Measurements from ENCODE around the gene DEUP1.

DNA sequence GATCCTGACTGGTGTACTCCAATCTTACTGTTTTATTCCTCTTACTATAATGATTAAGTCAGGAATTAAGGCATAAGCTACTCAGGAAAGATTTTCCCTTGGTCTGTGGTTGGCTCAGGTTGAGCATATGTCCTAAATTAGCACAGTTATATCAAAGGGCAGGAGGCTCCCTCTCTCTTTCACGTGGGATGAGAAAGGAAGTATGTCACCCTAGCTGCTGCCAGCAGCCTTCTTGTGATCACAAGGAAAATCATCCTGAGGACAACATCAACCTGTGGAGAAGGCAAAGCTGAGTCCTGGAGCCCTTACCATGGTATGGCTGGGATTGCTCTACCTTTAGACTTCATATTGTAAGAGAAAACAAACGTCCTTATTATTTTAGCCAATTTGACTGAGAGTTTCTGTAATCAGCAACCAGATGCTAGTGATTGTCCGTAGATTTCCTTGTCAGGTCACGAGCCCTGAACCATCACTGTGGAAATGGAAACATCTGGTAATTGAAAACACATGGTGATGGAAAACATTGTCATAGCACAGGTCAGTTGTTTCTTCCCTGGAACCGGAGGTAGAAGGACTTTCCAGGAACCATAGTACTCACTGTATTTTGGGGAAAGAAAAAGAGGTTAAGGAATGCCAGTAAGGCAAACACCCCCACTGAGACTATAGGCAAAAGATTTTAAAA, 40.6 kb upstream of the DEUP1 start:
- TF ChIP-seq, protein P1, sequence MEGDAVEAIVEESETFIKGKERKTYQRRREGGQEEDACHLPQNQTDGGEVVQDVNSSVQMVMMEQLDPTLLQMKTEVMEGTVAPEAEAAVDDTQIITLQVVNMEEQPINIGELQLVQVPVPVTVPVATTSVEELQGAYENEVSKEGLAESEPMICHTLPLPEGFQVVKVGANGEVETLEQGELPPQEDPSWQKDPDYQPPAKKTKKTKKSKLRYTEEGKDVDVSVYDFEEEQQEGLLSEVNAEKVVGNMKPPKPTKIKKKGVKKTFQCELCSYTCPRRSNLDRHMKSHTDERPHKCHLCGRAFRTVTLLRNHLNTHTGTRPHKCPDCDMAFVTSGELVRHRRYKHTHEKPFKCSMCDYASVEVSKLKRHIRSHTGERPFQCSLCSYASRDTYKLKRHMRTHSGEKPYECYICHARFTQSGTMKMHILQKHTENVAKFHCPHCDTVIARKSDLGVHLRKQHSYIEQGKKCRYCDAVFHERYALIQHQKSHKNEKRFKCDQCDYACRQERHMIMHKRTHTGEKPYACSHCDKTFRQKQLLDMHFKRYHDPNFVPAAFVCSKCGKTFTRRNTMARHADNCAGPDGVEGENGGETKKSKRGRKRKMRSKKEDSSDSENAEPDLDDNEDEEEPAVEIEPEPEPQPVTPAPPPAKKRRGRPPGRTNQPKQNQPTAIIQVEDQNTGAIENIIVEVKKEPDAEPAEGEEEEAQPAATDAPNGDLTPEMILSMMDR (IDR thresholded peaks at IDR 0.05), result no peak
- TF ChIP-seq EZH2 (IDR thresholded peaks at IDR 0.05; ENCODE audit: borderline replicate concordance, insufficient read depth, low read depth, low read length, poor library complexity, severe bottlenecking), result no peak
